Measurements from ENCODE around the gene ATP5MK.

The ATP5MK gene

GRCh38 chr10:103382769-103383168 lies 13.5 kb downstream of the ATP5MK start:
- TF ChIP-seq ARNTL (CRISPR knock-in tag; IDR thresholded peaks at IDR 0.05; ENCODE audit: borderline replicate concordance, low read depth): no peak
- no peak for TF ChIP-seq BACH2 (CRISPR knock-in tag; IDR thresholded peaks at IDR 0.05; ENCODE audit: borderline replicate concordance)
- TF ChIP-seq ZFP30 (CRISPR knock-in tag; IDR thresholded peaks at IDR 0.05): no peak
- TF ChIP-seq ZNF565 (CRISPR knock-in tag; conservative IDR thresholded peaks at IDR 0.05; ENCODE audit: low read depth): no peak
- TF ChIP-seq, protein P1, sequence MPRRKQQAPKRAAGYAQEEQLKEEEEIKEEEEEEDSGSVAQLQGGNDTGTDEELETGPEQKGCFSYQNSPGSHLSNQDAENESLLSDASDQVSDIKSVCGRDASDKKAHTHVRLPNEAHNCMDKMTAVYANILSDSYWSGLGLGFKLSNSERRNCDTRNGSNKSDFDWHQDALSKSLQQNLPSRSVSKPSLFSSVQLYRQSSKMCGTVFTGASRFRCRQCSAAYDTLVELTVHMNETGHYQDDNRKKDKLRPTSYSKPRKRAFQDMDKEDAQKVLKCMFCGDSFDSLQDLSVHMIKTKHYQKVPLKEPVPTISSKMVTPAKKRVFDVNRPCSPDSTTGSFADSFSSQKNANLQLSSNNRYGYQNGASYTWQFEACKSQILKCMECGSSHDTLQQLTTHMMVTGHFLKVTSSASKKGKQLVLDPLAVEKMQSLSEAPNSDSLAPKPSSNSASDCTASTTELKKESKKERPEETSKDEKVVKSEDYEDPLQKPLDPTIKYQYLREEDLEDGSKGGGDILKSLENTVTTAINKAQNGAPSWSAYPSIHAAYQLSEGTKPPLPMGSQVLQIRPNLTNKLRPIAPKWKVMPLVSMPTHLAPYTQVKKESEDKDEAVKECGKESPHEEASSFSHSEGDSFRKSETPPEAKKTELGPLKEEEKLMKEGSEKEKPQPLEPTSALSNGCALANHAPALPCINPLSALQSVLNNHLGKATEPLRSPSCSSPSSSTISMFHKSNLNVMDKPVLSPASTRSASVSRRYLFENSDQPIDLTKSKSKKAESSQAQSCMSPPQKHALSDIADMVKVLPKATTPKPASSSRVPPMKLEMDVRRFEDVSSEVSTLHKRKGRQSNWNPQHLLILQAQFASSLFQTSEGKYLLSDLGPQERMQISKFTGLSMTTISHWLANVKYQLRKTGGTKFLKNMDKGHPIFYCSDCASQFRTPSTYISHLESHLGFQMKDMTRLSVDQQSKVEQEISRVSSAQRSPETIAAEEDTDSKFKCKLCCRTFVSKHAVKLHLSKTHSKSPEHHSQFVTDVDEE (CRISPR knock-in tag; IDR thresholded peaks at IDR 0.05): no peak
- no peak for TF ChIP-seq ISL1 (CRISPR knock-in tag; IDR thresholded peaks at IDR 0.05)
- TF ChIP-seq ZNF70 (CRISPR knock-in tag; IDR thresholded peaks at IDR 0.05): no peak
- no peak for TF ChIP-seq CSDC2 (CRISPR knock-in tag; IDR thresholded peaks at IDR 0.05)
- no peak for TF ChIP-seq TOX (CRISPR knock-in tag; IDR thresholded peaks at IDR 0.05; ENCODE audit: borderline replicate concordance)
- TF ChIP-seq GLIS3 (CRISPR knock-in tag; IDR thresholded peaks at IDR 0.05): no peak
- no peak for TF ChIP-seq PATZ1 (CRISPR knock-in tag; IDR thresholded peaks at IDR 0.05; ENCODE audit: borderline replicate concordance)
- no peak for TF ChIP-seq TCF4 (CRISPR knock-in tag; IDR thresholded peaks at IDR 0.05; ENCODE audit: borderline replicate concordance)
- TF ChIP-seq OSR1 (CRISPR knock-in tag; IDR thresholded peaks at IDR 0.05): no peak
- TF ChIP-seq, protein P2, sequence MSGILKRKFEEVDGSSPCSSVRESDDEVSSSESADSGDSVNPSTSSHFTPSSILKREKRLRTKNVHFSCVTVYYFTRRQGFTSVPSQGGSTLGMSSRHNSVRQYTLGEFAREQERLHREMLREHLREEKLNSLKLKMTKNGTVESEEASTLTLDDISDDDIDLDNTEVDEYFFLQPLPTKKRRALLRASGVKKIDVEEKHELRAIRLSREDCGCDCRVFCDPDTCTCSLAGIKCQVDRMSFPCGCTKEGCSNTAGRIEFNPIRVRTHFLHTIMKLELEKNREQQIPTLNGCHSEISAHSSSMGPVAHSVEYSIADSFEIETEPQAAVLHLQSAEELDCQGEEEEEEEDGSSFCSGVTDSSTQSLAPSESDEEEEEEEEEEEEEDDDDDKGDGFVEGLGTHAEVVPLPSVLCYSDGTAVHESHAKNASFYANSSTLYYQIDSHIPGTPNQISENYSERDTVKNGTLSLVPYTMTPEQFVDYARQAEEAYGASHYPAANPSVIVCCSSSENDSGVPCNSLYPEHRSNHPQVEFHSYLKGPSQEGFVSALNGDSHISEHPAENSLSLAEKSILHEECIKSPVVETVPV (CRISPR knock-in tag; IDR thresholded peaks at IDR 0.05): no peak
- no peak for TF ChIP-seq POU6F1 (CRISPR knock-in tag; IDR thresholded peaks at IDR 0.05; ENCODE audit: borderline replicate concordance, low read depth)
- TF ChIP-seq RARB (CRISPR knock-in tag; IDR thresholded peaks at IDR 0.05): no peak
- TF ChIP-seq PPARA (CRISPR knock-in tag; IDR thresholded peaks at IDR 0.05; ENCODE audit: borderline replicate concordance): no peak
- no peak for TF ChIP-seq SNAI2 (CRISPR knock-in tag; IDR thresholded peaks at IDR 0.05)
- TF ChIP-seq, protein P3, sequence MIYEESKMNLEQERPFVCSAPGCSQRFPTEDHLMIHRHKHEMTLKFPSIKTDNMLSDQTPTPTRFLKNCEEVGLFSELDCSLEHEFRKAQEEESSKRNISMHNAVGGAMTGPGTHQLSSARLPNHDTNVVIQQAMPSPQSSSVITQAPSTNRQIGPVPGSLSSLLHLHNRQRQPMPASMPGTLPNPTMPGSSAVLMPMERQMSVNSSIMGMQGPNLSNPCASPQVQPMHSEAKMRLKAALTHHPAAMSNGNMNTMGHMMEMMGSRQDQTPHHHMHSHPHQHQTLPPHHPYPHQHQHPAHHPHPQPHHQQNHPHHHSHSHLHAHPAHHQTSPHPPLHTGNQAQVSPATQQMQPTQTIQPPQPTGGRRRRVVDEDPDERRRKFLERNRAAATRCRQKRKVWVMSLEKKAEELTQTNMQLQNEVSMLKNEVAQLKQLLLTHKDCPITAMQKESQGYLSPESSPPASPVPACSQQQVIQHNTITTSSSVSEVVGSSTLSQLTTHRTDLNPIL (CRISPR knock-in tag; IDR thresholded peaks at IDR 0.05; ENCODE audit: low read depth): no peak
- no peak for ATAC-seq

DNA sequence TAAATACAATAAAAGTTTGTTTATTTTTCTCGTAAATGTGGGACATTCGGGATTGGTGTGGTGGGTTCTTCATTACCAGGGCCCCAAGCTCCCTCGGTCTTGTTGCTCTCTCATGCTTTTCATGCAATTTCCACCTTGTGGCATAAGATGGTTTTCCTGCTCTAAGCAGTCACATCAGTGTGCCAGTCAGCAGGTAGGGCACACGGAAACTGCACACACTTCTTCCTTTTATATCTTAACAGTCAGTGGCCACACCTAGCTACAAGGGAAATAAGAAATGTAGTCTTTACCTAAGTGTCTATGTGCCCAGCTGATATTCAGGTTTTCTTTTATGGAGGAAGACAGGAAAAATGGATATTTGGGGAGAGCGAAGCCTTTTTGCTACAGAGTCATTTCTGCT lies 22.0 kb downstream of the ATP5MK start:
- TF ChIP-seq ARNTL (CRISPR knock-in tag; IDR thresholded peaks at IDR 0.05; ENCODE audit: borderline replicate concordance, low read depth) (no peak), ZNF8 (CRISPR knock-in tag; IDR thresholded peaks at IDR 0.05) (no peak)
- TF ChIP-seq, protein P1 (CRISPR knock-in tag; IDR thresholded peaks at IDR 0.05): no peak
- no peak for ATAC-seq

All from SK-N-SH treated with all-trans-retinoic acid at 6 μM for 48 hours (cell line).